Endothelial cell of umbilical vein (primary cell): ENCODE data around the gene PEX7.

Source experiments
- CTCF ChIP-seq, 2 donors: IDR thresholded peaks; 1 replicate in 1 of 2; 2 replicates in 1 of 2; pipeline ENCODE4 v1.5.1; 2011; ENCODE audit warnings: low read length in 2 of 2, mild to moderate bottlenecking in 2 of 2, moderate library complexity in 2 of 2, control low read depth in 1 of 2, inconsistent platforms in 1 of 2, low read depth in 1 of 2; ENCODE audit not compliant: insufficient read depth in 1 of 2; ENCODE audit errors: extremely low read depth in 1 of 2
- EZH2 ChIP-seq: IDR thresholded peaks from 2 replicates; pipeline ENCODE4 v1.6.1; 2012; ENCODE audit warnings: borderline replicate concordance, low read depth, mild to moderate bottlenecking, moderate library complexity, low read length, inconsistent platforms; ENCODE audit not compliant: severe bottlenecking
- FOS ChIP-seq: IDR thresholded peaks from 2 replicates; pipeline ENCODE4 v1.6.1; 2011; ENCODE audit warnings: mild to moderate bottlenecking, low read length, moderate library complexity, borderline replicate concordance; ENCODE audit not compliant: insufficient read depth
- GATA2 ChIP-seq: IDR thresholded peaks from 2 replicates; pipeline ENCODE4 v1.7.0; 2011; ENCODE audit warnings: low read depth, mild to moderate bottlenecking, moderate library complexity, mixed read lengths, low read length; ENCODE audit not compliant: insufficient read length, insufficient read depth
- JUN ChIP-seq: IDR thresholded peaks from 2 replicates; pipeline ENCODE4 v1.6.1; 2011; ENCODE audit warnings: borderline replicate concordance, low read depth; ENCODE audit not compliant: insufficient read length, insufficient read depth
- MAX ChIP-seq: IDR thresholded peaks from 2 replicates; pipeline ENCODE4 v1.6.1; 2011; ENCODE audit not compliant: insufficient read depth, insufficient read length
- MYC ChIP-seq: IDR thresholded peaks from one replicate; pipeline ENCODE4 v1.6.1; 2011; ENCODE audit warnings: mild to moderate bottlenecking, low read depth, low read length
- POLR2A ChIP-seq: IDR thresholded peaks from 2 replicates; pipeline ENCODE4 v1.6.1; 2012; ENCODE audit warnings: low read depth, mild to moderate bottlenecking, control low read depth, low read length
- POLR2AphosphoS5 ChIP-seq: IDR thresholded peaks from 2 replicates; pipeline ENCODE4 v1.6.1; 2012; ENCODE audit warnings: low read depth, mild to moderate bottlenecking, control low read depth, low read length, moderate library complexity; ENCODE audit not compliant: insufficient read depth

GRCh38 chr6:136873748-136874147 lies 51.4 kb downstream of the PEX7 start:
- TF ChIP-seq POLR2AphosphoS5 (no peak), CTCF (IDR thresholded peaks at IDR 0.05; ENCODE audit: extremely low read depth in 1 of 2, insufficient read depth in 1 of 2, low read depth in 1 of 2, low read length in 2 of 2) (no peak), POLR2A (no peak), EZH2 (no peak), GATA2 (no peak), FOS (no peak), MYC (no peak), MAX (no peak), JUN (no peak)
